Measurements from ENCODE around the gene BRAP.
A peak's percentile ranks its signal among the peaks of the same experiment; 100 is the strongest.
"Not testable (repeated sequence)": the region's sequence is repeated elsewhere in the genome, so short reads cannot be mapped to it uniquely, and the experiment has no call there.

BRAP gene

DNA sequence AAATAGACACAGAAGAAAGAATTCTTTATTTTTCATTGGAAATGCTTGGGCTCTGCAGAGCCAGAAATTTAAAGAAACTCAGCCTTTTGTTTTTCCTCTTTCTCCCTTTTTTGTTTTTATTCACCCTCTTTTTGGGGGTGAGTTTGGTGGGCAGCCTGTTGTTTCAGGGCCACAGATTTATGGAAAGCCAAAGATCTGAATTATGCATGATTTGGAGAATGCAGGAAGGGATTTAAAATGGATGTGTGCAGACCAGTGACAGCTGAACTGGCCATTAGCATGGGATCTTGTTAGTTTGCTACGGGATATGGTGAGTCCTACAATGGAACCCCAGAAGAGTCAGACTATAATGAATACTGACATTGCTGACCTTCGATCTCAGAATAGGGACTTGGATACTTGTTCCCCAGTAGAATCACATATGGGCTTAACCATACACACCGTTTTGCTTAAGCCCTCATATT lies 79.0 kb downstream of the BRAP start:
- no peak for DNase-seq

DNA sequence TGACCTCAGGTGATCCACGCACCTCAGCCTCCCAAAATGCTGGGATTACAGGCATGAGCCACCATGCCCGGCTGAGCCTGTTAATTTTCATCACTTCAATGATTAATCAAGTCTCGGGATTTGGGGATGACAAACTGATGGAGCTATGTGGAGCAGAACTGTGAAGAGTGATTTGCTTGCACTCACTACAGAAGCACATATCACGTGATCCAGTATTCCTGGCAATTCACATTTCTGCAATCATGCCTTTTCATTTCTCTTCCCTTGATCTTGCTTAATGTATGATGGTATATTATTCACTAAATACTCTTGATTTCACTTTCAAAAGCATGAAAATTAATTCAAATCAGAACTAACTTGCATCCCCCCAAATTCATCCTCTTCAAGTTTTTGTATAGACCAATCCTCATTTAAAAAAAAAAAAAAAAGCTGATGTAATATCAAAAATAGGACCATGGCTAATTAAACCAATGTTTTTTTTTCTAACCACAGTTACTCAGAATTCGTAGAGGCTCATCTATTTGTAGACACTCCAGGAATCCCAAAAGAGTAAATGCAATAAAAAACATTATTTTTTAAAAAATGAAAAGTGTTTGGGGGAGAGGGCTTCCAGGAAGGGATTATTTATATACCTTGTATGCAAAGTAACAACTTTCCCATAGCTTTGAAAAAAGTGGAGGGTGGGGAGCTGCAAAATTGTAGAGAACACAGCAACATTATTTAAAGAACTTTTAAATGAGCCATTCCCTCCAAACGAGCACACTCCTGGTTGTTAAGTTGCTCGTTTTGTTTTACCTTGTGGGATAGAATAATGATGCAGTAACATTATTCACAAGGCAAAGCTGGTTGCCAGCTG lies 79.6 kb downstream of the BRAP start:
- DNase-seq, result no peak

DNA sequence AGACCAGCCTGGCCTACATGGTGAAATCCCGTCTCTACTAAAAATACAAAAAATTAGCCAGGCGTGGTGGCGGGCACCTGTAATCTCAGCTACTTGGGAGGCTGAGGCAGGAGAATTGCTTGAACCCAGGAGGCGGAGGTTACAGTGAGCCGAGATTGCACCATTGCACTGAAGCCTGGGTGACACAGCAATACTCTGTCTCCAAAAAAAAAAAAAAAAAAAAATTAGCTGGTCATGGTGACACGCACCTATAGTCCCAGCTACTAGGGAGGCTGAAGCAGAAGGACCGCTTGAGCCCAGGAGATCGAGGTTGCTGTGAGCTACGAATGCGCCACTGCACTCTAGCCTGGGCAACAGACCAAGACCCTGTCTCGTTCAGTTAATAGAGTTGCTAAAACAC lies 82.9 kb downstream of the BRAP start:
- not testable (repeated sequence) for DNase-seq

DNA sequence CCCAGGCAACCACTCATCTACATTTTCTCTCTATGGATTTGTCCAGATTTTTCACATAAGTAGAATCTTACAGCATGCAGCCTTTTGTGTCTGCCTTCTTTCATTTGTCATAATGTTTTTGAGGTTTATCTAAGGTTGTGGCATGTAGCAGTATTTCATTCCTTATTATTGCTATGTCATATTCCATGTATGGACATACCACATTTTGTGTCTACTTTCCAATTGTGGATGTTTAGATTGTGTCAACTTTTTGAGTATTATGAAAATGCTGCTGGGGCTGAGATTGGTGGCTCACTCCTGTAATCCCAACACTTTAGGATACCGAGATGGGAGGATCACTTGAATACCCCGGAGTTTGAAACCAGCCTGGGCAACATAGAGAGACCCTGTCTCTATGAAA lies 83.4 kb downstream of the BRAP start:
- DNase-seq, result no peak

DNA sequence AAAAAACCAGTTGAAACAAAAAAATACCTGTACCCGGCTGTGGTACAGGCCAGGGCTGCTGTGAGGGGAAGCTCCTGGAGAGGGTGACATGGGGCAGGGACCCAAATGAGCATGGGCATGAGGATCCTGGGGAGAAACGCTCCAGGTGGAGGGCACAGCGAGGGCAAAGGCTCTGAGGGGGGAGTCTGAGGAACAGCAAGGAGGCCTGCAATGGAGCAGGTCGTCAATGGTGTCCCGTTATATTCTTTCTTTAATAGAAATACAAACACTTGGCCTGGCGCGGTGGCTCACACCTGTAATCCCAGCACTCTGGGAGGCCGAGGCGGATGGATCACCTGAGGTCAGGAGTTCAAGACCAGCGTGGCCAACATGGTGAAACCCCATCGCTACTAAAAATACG lies 84.8 kb downstream of the BRAP start:
- not testable (repeated sequence) for DNase-seq

DNA sequence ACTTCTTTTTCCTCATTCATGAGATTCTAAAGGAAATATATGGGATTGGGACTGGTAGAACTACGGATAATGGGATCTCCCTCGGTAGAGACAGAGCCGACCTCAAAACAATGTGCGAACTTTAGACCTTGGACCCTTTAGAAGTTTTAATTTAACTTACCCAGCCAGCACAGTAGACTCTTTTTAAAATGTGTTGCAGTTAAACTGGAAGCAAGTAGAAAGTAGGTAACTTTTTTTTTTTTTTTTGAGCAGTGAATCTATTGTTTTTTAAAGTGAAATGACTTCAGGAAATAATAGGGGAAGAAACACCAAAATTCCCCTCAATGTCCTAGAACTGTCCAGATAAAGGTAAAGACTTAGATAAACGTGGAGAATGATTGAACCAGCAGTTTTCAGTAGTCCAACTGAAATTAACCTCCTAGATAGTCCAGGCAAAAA lies 85.5 kb downstream of the BRAP start:
- DNase-seq, result no peak

DNA sequence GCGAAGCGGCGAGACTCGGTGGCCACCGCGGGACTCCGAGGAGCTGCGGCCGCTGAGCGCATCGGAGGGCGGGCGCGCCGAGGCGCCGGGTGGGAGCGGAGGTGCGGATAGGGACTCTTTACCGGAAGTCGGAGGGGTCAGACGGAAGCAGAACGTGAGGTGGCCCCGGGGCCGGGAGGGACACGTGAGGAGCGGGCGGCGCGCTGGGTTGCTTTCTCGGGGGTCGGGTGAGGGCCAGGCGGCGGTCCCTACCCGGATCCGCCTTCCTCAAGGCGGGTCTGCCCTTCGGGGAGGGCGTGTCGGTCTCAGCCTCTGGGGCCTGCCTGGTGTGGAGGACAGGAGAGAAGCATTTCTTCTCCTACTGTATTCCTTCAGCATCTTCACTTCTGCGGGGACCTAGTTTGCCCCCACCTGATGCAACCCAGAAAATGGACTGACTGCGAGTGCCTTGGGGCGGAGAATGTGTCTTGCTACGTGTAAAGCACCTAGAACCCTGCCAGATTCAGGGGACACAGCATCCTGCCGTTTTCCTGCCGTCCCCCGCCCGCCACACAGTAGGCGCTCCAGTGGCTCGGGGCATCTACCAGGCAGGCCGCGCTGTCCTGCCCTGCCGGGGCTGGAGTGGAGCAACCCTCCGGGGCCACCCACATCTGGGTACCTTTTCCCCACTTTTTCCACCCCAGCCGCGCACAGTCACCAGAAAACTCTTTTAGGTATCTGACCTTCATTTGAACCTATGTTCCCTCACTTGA lies 86.1 kb downstream of the BRAP start:
- DNase-seq, result peak; percentile 77 to 84

DNA sequence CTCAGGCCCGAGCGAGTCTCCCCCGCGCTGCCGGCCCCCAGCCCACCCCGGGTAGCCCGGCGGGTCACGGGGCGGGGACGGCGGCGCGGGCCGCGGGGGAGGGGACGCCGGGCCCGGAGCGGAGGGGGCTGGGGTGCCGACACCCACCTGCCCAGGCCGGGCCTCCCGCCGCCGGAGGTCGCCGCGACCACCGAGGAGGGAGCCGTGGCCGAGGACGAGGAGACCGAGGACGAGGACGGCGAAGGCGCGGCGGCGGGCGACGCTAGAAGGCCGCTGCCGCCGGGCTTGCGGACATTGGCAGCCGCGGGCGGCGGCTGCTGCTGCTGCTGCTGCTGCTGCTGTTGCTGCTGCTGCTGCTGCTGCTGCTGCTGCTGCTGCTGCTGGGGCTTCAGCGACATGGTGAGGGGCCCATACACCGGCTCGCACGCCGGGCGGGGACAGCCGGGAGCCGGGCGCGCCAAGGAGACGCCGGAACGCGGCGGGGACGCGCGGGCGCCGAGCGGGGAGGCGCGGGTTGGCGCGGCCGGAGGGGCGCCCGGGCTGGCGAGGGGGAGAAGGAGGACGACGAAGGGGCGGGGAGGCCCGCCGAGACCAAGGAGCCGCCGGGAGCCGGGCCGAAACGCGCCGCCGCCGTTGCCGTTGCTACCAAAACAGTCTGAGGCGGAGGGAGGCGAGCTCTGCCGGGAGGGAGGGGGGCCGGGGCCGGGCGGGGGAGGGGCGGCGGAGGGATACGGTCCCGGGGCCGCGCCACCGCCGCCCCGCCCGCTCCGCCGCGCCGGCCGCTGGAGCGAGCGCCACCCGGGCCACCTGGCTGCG lies 86.9 kb downstream of the BRAP start, which contains the start of gene ATXN2:
TSS of gene ATXN2 (minus strand) at position 679 of the 816 bp plus-strand sequence. CDS start at position 398, 281 bp downstream.
- DNase-seq, result peak; percentile 55 to 84

DNA sequence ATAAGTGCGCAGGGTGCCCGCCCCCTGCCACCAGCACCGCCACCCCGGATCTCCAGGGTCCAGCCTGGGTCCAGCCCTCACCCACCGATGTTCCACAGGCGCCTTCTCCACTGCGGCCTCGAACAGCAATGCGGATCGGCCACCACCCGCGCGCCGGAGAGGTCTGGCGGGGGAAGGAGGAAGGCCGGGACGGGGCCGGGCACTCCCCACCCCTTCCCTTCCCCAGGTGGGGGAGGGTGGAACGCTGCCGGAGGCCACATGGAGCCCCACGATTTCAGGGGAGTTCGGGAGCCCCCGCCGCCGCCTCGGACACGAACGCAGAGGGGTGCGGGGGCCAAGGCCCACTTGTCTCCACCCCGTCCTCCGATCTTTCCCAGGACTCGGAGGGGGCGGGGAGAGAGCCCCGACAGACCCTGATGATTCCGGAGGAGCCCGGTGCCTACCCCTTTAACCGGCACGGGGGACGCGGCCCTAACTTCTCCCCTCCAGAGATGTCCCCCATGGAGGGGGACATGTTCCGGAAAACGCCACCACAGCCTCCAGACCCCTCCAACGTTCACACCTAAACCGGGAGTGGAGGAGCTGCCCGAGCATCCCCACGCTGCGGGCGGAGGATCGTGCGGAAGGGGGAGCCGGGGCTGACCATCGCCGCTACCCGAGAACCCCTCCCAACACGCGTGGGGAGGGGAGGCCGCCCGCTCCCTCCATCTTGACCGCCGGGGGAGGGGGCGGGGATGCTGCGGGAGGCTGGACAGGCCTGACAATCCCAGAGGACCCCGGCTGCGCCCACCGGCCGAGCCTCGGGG lies 87.7 kb downstream of the BRAP start:
- peak; percentile 32 to 48 for DNase-seq

DNA sequence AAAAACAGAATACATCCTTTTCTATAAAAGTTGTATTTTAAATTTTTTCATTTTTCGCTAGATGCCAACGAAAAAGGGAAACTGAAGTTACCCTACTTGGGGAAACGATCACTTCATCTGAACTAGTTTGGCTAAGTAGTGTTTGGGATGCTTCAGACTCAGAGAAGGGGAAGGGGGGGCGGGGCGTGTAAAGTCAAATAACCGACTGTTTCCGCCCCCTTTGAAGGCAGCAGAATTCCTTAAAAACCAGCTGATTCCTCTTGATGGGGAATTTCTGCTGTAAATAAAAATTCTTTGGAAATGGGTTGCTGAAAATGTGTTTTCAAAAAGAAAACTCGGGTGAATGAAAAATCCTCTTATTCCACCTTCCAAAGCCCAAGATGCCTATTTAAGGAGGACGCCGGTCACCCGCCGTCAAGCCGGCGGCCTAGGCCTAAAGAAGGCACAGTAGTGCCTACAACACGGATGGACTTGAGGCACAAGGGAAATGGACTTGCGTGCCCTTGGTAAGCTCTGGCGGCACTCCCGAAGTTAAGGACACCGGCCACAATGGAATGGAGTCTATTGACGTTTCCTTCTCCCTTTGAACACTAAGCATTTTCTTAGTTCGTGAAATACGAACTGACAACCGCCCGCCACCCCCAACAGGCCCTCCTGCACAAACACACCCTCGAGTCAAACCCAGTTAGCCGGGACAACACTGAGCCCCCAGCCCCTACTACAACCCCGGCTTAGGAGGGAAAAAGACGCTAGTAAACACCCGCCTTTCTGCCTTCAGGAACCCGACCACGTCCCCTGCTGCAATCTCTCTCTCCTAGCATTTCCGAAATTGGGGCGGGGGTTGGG lies 88.5 kb downstream of the BRAP start:
- peak; percentile 26 to 33 for DNase-seq

DNA sequence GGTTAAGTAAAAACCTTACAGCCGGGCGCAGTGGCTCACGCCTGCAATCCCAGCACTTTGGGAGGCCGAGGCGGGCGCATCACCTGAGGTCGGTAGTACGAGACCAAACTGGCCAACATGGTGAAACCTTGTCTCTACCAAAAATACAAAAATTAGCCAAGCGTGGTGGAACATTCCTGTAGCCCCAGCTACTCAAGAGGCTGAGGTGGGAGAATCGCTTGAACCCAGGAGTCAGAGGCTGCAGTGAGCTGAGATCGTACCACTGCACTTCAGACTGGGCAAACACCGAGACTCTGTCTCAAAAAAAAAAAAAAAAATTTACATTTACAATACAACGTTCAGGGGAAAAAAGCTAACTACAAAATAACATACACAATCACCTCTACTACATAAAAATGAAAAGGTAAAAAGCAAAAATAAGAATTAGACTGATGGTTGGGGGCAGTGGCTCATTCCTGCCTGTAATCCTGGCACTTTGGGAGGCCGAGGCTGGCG lies 90.4 kb downstream of the BRAP start:
- not testable (repeated sequence) for DNase-seq
